ENCODE data around the gene CD6.

The CD6 gene

GRCh38 chr11:60971520-60971919 is at the start of gene CD6:
Gene CD6 (plus strand): TSS chr11:60971680. CDS start chr11:60971866, 186 bp downstream.
- DNase-seq (ENCODE audit: low spot score) = peak; percentile 52
- no peak for TF ChIP-seq CTCF (IDR thresholded peaks at IDR 0.05; ENCODE audit: borderline replicate concordance, control extremely low read depth, extremely low read depth, insufficient read depth, missing control alignments)
- in situ Hi-C loops (cut with MboI; ENCODE audit: low sequenced_read_pairs, unreplicated experiment) = no loop called here

GRCh38 chr11:60921777-60922335 is 49.6 kb upstream of the CD6 start:
- in situ Hi-C loops (cut with MboI; ENCODE audit: low sequenced_read_pairs, unreplicated experiment) = no loop called here
- TF ChIP-seq CTCF (IDR thresholded peaks at IDR 0.05; ENCODE audit: borderline replicate concordance, control extremely low read depth, extremely low read depth, insufficient read depth, missing control alignments) = no peak
- no peak for DNase-seq (ENCODE audit: low spot score)

GRCh38 chr11:60922906-60923305 is 48.6 kb upstream of the CD6 start:
- in situ Hi-C loops (cut with MboI; ENCODE audit: low sequenced_read_pairs, unreplicated experiment) = no loop called here
- TF ChIP-seq CTCF (IDR thresholded peaks at IDR 0.05; ENCODE audit: borderline replicate concordance, control extremely low read depth, extremely low read depth, insufficient read depth, missing control alignments) = no peak
- DNase-seq (ENCODE audit: low spot score) = no peak

GRCh38 chr11:60923326-60923725 is 48.2 kb upstream of the CD6 start:
- DNase-seq (ENCODE audit: low spot score) = no peak
- in situ Hi-C loops (cut with MboI; ENCODE audit: low sequenced_read_pairs, unreplicated experiment) = no loop called here
- no peak for TF ChIP-seq CTCF (IDR thresholded peaks at IDR 0.05; ENCODE audit: borderline replicate concordance, control extremely low read depth, extremely low read depth, insufficient read depth, missing control alignments)

- TF ChIP-seq CTCF (IDR thresholded peaks at IDR 0.05; ENCODE audit: borderline replicate concordance, control extremely low read depth, extremely low read depth, insufficient read depth, missing control alignments) = no peak
- in situ Hi-C loops (cut with MboI; ENCODE audit: low sequenced_read_pairs, unreplicated experiment) = no loop called here
- DNase-seq (ENCODE audit: low spot score) = peak; percentile 34
Measured at GRCh38 chr11:60923800-60924109, 47.7 kb upstream of the CD6 start.

GRCh38 chr11:60924110-60924905 is 47.2 kb upstream of the CD6 start, which contains the start of gene TMEM132A:
Gene TMEM132A (plus strand): TSS chr11:60924460. CDS start chr11:60924634, 174 bp downstream.
- peak; percentile 79 for DNase-seq (ENCODE audit: low spot score)
- in situ Hi-C loops (cut with MboI; ENCODE audit: low sequenced_read_pairs, unreplicated experiment) = no loop called here
- TF ChIP-seq CTCF (IDR thresholded peaks at IDR 0.05; ENCODE audit: borderline replicate concordance, control extremely low read depth, extremely low read depth, insufficient read depth, missing control alignments) = no peak
